HL-60/S4 treated with retinoic acid at 250 ng/mL for 4 days and 3 days (cell line): ENCODE results near the gene MOV10L1.
"Not testable (repeated sequence)": the region's sequence is repeated elsewhere in the genome, so short reads cannot be mapped to it uniquely, and the experiment has no call there.

ENCODE experiments used
- in situ Hi-C: fragments of 300-500 bp; cut with MboI; formaldehyde crosslinking; loops from 2 replicates; pipeline ENCODE4 v1.7.0; 2022; ENCODE audit warnings: low sequenced_read_pairs

MOV10L1 gene

DNA sequence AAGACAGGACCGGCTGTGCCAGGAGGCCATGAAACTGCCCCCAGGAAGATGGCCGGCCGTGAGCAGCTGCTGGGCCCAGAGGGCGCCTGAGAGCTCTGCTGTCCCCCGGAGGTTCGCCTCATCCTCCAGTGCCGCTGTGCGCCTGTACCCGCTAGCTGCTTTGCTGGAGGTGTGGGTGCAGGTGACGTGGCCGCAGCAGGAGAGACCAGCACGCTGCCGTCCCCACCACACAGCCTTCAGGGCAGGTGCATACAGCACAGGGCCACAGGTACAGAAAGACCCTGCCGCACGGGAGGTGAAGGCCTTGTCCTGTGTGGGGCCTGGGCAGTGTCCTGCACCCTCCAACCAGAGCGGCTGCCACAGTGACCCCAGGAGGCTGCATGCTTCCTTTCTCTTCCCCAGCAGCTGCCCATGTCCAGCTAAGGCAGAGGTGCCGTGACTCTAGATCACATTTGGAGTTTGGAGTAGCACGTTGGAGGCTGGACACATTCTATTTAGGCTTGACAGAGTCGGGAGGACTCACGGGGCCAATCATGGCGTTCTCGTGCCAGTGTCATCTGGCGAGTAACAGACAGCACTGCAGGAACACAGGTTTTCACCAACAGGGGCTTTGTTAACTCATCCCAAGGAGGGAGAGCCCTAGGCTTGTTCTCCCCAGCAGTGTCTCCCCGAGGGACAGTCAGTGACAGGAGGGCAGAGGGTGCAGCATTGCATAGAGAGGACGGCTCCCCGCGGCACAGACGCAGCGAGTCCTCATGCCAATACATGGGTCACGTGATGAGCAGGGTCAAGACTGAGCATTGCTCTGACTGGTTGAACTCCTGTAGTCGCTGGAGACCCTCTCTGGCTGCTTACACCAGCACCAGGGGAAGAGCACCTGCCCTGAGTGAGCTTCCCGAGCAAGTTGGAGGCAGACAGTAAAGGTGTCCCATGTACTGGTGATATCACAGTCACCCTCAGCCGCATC, 62.0 kb downstream of the MOV10L1 start:
- in situ Hi-C loops = no loop called here

GRCh38 chr22:50153056-50153755, 63.4 kb downstream of the MOV10L1 start:
- in situ Hi-C loops = no loop called here

GRCh38 chr22:50153756-50154140, 63.9 kb downstream of the MOV10L1 start:
- in situ Hi-C loops = no loop called here

DNA sequence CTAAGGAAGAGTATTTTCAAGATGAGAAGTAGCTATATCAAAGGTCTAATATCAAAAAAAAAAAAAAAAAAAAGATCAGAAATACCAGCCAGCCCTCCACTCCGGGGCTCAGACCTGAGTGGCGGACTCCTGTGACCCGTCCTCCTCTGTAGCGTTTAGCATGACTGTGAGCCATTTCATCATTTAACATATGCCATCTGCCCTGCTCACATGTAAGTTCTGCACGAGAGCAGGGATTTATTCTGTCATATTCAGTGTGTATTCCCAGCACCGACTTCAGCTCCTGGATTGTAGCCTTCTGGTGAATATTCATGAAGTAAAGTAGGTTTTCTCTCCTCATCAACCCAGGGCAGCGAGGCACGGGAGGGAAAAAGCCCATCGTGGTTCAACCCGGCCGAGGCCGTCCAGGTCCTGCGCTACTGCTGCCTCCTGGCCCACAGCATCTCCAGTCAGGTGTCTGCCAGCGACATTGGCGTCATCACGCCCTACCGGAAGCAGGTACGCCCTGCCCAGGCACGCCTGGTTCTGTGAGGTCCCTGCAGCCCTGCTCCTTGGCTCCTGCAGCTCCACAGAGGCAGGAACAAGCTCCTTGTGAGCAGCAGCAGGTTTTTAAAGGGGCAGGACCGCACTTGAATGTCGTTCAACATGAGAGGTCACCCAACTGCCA, 68.0 kb downstream of the MOV10L1 start:
- in situ Hi-C loops = no loop called here

DNA sequence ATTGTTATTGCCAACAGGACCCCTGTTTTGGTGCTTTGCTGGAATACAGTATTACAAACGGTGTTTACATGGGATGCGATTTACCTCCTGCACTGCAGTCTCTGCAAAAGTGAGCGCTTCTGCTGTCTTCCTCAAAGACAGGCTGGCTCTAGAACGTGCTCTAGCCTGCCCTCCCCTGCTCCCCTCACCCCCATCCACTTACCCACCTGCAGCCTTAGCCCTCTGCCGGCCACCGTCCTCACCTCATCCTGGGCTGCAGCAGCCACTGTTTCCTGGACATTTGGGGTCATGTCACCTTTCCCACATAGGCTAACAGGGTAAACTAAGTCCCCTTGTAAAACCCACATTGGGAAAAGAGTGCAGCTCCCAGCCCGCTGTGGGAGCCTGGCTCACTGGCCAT, 71.1 kb downstream of the MOV10L1 start:
- in situ Hi-C loops = no loop called here

- in situ Hi-C loops = no loop called here
Observed at GRCh38 chr22:50161508-50162390, 71.9 kb downstream of the MOV10L1 start.

GRCh38 chr22:50162391-50162956, 72.7 kb downstream of the MOV10L1 start:
- in situ Hi-C loops = no loop called here

GRCh38 chr22:50165436-50166123, 75.8 kb downstream of the MOV10L1 start:
- in situ Hi-C loops = no loop called here

DNA sequence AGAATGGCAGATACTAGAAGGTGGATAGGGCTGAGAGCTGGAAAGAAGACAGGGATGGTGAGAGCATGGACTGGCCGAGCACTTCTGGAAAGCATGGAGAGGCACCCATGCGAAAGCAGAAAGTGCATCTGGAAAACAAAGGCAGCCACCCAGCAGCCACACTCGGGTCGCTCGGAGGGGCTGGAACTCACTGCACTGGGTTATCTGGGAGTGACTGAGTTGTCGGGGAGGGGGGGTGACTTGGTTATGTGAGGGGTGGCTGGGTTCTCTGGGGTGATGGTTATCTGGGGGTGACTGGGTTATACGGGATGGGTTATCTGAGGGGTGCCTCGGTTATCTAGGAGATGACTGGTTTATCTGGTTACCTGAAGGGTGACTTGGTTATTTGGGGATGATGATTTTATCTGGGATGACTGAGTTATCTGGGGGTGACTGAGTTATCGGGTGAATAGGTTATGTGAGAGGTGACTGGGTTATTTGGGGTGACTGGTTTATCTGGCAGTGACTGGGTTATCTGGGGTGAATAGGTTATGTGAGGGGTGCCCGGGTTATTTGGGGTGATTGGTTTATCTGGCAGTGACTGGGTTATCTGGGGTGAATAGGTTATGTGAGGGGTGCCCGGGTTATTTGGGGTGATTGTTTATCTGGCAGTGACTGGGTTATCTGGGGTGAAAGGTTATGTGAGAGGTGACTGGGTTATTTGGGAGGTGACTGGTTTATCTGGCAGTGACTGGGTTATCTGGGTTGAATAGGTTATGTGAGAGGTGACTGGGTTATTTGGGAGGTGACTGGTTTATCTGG, 78.1 kb downstream of the MOV10L1 start:
- in situ Hi-C loops = no loop called here

GRCh38 chr22:50168490-50169180, 78.8 kb downstream of the MOV10L1 start:
- in situ Hi-C loops = not testable (repeated sequence)

DNA sequence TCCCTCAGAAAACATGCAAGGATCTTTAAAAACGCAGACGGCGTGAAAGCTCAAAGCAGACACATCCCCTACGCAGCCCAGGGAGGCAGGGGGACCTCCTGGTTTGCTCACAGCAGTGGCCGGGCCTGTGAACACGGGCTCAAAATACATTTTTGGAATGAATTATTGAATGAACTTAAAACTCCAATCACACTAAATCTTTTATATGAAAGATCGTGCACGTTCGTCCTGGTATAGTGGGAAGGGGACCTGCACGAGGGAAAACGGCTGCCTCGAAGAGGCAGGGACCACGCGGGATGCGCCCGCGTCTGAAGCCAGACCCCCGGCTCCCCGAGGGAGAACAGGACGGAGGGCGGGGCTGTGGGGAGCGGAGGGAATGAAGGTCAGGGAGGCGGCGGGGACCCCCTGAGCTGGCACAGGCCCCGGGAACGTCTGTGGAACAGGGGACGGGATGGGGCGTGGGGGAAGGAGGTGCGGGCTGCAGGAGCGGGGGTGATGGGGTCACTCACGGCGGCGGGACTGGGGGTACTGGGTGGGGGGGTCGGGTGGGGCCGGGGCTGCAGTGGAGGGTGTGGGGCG, 79.5 kb downstream of the MOV10L1 start:
- in situ Hi-C loops = no loop called here

DNA sequence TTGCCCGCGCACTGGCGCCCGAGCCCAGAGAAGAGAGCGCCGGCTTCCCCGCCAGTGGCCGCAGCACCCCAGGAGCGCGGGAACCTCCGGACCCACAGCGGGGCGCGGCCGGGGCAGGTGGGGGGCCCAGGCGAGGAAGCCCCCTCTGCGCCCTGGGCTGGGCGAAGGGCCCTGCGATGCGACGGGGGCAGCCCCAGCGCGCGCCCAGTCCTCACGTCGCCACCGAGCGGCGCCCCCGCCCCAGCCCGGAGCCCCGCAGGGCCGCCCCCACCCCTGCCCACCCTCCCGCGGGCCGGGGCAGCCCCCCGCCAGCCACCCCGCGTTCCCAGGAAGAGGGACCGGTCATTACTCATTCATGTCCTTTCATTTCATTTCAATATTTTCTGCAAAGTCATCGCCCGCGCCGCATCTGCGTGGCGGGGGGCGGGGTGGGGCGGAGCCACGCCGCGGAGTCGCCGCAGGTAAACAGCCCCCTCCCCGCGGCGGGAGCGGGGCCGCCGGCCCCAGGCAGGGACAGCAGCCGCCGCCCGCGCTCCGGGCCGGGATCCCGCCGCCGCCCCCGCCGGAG, 80.1 kb downstream of the MOV10L1 start:
- in situ Hi-C loops = no loop called here

DNA sequence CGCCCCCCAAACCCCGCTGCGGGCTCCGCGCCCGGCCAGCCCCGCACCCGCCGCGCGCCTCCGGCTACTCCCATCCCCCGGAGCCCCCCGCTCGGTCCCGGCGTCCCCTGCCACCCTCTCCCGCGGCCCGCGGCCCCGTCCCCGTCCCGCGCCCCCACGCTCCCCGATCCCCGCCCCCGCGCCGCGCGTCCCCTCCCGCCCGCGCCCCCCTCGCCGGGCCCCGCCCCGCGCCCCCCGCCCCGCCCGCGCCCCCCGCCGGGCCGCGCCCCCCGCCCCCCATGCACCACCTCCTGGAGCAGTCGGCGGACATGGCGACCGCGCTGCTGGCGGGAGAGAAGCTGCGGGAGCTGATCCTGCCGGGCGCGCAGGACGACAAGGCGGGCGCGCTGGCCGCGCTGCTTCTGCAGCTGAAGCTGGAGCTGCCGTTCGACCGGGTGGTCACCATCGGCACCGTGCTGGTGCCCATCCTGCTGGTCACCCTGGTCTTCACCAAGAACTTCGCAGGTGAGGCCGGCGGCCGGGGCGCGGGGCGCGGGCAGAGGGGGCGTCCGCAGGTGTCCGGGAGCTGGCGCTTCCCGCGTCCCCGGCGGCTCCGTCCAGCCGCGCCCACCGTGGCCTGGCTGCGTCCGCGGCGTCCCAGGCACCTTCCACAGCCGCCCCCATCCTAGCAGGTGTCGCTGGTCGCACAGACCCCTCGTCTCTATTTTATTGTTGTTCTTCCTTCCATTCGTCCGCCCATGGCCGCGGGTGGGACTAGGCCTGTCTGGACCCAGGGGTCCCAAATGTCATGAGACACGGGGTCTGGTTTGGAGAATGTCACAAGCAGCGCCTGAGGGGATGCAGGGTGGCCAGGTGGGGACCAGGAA, 80.9 kb downstream of the MOV10L1 start, which contains the start of gene PANX2:
Gene PANX2, plus strand, starts transcription at position 279 of the 866 bp plus-strand sequence. Its CDS starts 0 bp downstream, at position 279.
- in situ Hi-C loops = no loop called here

DNA sequence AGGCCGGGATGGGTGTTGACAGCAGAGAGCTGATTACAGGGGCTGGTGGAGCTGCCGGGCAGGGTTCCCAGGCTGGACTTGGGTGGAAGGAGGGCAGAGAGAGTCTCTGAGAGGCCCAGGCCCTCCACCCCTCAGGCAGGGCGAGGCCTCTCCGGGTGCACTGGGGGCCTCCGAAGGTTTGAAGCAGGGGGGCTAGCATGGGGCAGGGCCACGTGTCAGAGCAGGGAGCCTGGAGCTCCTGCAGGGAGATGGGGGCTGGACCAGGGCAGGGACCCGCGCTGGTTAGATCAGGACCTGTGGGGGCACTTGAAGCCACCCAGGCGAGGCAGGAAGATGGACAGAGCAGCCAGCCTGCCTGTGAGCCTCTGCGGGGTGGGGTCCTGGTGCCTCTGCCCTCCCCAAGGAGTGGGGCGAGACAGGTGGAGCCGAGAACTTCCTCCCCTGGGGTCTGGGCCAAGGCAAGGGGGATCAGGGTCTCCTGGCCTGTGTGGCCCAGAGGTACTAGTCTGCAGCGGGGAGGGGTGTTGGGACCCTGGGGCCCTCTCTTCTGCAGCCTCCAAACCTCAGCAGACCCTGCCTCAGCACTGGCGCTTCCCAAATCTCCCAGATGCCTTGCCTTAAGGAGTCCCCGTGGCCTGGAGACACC, 81.6 kb downstream of the MOV10L1 start:
- in situ Hi-C loops = no loop called here

- in situ Hi-C loops = no loop called here
Observed at GRCh38 chr22:50171965-50172421, 82.2 kb downstream of the MOV10L1 start.
